ENCODE data around the gene SIL1. TPM values are rescaled to one million over a fixed set of nuclear protein-coding genes. Genes with fewer than 3 reads are reported as not detected.
"Not testable (repeated sequence)": the region's sequence is repeated elsewhere in the genome, so short reads cannot be mapped to it uniquely, and the experiment has no call there.

The SIL1 gene
- total RNA-seq, 1 donor from 2014 or later, result 32.3 TPM

GRCh38 chr5:139232147-139232724 is 34.1 kb upstream of the SIL1 start:
- H3K4me3 ChIP-seq (ENCODE audit: low read depth, low read length), result no peak overlapping the region
- no peak for TF ChIP-seq CTCF (conservative IDR thresholded peaks at IDR 0.05; ENCODE audit: low read depth, low read length)
- no peak for DNase-seq (ENCODE audit: low read depth)

GRCh38 chr5:139228201-139228803 is 30.1 kb upstream of the SIL1 start:
- no peak for DNase-seq (ENCODE audit: low read depth)
- no peak overlapping the region for H3K4me3 ChIP-seq (ENCODE audit: low read depth, low read length)
- no peak for TF ChIP-seq CTCF (conservative IDR thresholded peaks at IDR 0.05; ENCODE audit: low read depth, low read length)

GRCh38 chr5:139226131-139226530 is 28.0 kb upstream of the SIL1 start:
- no peak for DNase-seq (ENCODE audit: low read depth)
- no peak for TF ChIP-seq CTCF (conservative IDR thresholded peaks at IDR 0.05; ENCODE audit: low read depth, low read length)
- H3K4me3 ChIP-seq (ENCODE audit: low read depth, low read length), result no peak overlapping the region

- TF ChIP-seq CTCF (conservative IDR thresholded peaks at IDR 0.05; ENCODE audit: low read depth, low read length), result no peak
- no peak overlapping the region for H3K4me3 ChIP-seq (ENCODE audit: low read depth, low read length)
- DNase-seq (ENCODE audit: low read depth), result no peak
These were observed 25.3 kb upstream of the SIL1 start for GRCh38 chr5:139223481-139223880.

- TF ChIP-seq CTCF (conservative IDR thresholded peaks at IDR 0.05; ENCODE audit: low read depth, low read length), result no peak
- no peak overlapping the region for H3K4me3 ChIP-seq (ENCODE audit: low read depth, low read length)
- no peak for DNase-seq (ENCODE audit: low read depth)
These were observed 24.2 kb upstream of the SIL1 start for GRCh38 chr5:139222346-139222745.

- not testable (repeated sequence) for DNase-seq (ENCODE audit: low read depth); H3K4me3 ChIP-seq (ENCODE audit: low read depth, low read length)
These were observed 19.9 kb upstream of the SIL1 start for GRCh38 chr5:139218038-139218437.

GRCh38 chr5:139215107-139215975 is 17.2 kb upstream of the SIL1 start:
- no peak for DNase-seq (ENCODE audit: low read depth)
- no peak for TF ChIP-seq CTCF (conservative IDR thresholded peaks at IDR 0.05; ENCODE audit: low read depth, low read length)
- no peak overlapping the region for H3K4me3 ChIP-seq (ENCODE audit: low read depth, low read length)

Data from epithelial cell of proximal tubule (primary cell).